Aorta (tissue), 5 donors: ENCODE data around the gene ARSB. TPM values are rescaled to one million over a fixed set of nuclear protein-coding genes. Genes with fewer than 3 reads are reported as not detected.
A peak's percentile ranks its signal among the peaks of the same experiment; 100 is the strongest.

ENCODE experiments used
- ATAC-seq: fragments of 200-7000 bp; cut with Tn5 transposase; one replicate; pipeline ENCODE4 v1.9.1; 2022; ENCODE audit warnings: moderate library complexity; ENCODE audit not compliant: low FRiP score
- DNase-seq, 2 donors: peaks; one replicate each; pipeline ENCODE4 v3.0.0-alpha.2; 2020
- H3K27ac ChIP-seq, 2 donors: one replicate each; pipeline ENCODE4 v1.5.1; 2013; ENCODE audit warnings: low read length in 2 of 2, mild to moderate bottlenecking in 2 of 2, moderate library complexity in 2 of 2, control low read depth in 1 of 2, inconsistent platforms in 1 of 2, low read depth in 1 of 2
- H3K27me3 ChIP-seq, 2 donors: one replicate each; pipeline ENCODE4 v1.6.1; 2013; ENCODE audit warnings: control low read depth in 1 of 2, low read length in 1 of 2, mild to moderate bottlenecking in 1 of 2, moderate library complexity in 1 of 2; ENCODE audit not compliant: insufficient read depth in 2 of 2, control insufficient read depth in 1 of 2
- H3K36me3 ChIP-seq, 2 donors: one replicate each; pipeline ENCODE4 v1.6.1; 2013; ENCODE audit warnings: control low read depth in 1 of 2, low read length in 1 of 2, mild to moderate bottlenecking in 1 of 2; ENCODE audit not compliant: insufficient read depth in 2 of 2, control insufficient read depth in 1 of 2
- H3K4me1 ChIP-seq, 2 donors: one replicate each; pipeline ENCODE4 v1.6.1; 2013; ENCODE audit warnings: low read length in 2 of 2, control low read depth in 1 of 2, mild to moderate bottlenecking in 1 of 2, moderate library complexity in 1 of 2; ENCODE audit not compliant: insufficient read depth in 2 of 2, control insufficient read depth in 1 of 2
- H3K4me3 ChIP-seq, 2 donors: one replicate each; pipeline ENCODE4 v1.5.1; 2013; ENCODE audit warnings: low read length in 2 of 2, control low read depth in 1 of 2, mild to moderate bottlenecking in 1 of 2
- H3K9me3 ChIP-seq: one replicate; pipeline ENCODE4 v1.6.1; 2013; ENCODE audit warnings: mild to moderate bottlenecking, low read length; ENCODE audit not compliant: control insufficient read depth
- WGBS, 2 donors: extraction: QIAGEN DNeasy Blood & Tissue Kit; methylation state at CpG; one replicate each; pipeline ENCODE4 v1.1.7; 2013; 5-methylcytosine and 5-hydroxymethylcytosine counted together
- intact Hi-C, 2 donors: fragments of 100-400 bp; cut with DNase I; formaldehyde crosslinking; loops; one replicate each; pipeline versions ENCODE4 v1.14.2 to v1.15.0; 2022
- polyA plus RNA-seq, 2 donors: library from polyadenylated mRNA; stranded (reverse); fragments of 200-250 nt; gene quantifications; one replicate each; pipeline ENCODE4 v1.2.3, GENCODE V29; 2013
- total RNA-seq, 2 donors: library from RNA; stranded (reverse); fragmentation: NEBNext Ultra II Directional; extraction: Animal tissue kit (Norgen Biotek cat#: 25700); gene quantifications; one replicate each; pipeline ENCODE4 v1.2.1, GENCODE V29; 2021
- donor health status: healthy with polysubstance abuse.
- donor health status: Bipolar disorder and iron deficiency.
- donor health status: DM: no; HTN: no; CAD: no.
- donor health status: DM: no; HTN: no; CAD: no.
- donor health status: DM: yes; HTN: yes; CAD: no.

Gene ARSB
- total and polyA plus RNA-seq, 4 donors = 3.5 to 17.2 (median 12.0) TPM

- H3K27ac ChIP-seq = no peak overlapping the region
- intact Hi-C loops = loop anchor here in 1 of 2 donors (10.0 kb wide), 1 partner anchor 669 kb away; no protein-coding TSS in a partner anchor
- 82% methylated on average over 5 of the region's 5 CpGs for WGBS, 2 donors
Observed at GRCh38 chr5:78974011-78974410, 11.1 kb downstream of the ARSB start.

DNA sequence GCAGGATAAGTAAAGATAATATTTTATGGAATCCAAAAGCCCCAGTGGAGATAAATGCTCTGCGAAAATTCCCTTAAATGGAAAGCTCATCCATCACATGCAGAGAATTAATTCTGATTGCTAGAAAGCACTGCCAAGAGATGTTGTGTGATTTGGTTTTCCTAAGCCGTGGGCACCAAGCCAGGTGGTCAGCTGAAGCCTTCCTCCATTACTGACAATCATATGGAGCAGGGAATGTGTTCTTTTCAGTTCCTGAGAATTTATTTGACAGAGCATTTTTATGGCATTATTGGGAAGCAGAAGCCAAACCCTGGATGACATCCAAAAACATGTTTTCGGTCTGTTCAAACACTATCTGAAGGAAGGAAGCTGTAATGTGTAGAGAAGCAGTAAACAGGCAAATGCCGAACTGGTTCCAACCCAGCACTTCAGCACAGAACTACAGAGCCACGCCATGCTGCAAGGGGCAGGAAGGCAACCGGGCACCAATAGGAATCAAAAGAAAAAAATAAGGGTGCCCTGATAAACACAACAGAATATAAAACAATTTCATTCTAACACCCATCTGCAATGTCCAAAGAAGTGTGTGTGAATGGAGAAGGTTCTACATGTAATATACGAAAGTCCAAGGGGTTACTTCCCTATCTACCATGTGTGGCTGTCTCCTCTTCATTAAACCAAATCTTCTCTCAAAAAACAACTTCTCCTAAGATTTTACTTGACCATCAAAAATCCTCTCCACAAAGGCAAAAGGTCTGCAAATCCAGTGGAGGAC, 12.3 kb downstream of the ARSB start:
- H3K4me3 ChIP-seq = no peak overlapping the region
- intact Hi-C loops = loop anchor here in 1 of 2 donors (10.0 kb wide), 1 partner anchor 668 kb away; no protein-coding TSS in a partner anchor
- H3K27ac ChIP-seq = no peak overlapping the region
- no peaks in the 10 kb centered on the region for H3K9me3 ChIP-seq
- no peaks in the 10 kb centered on the region for H3K27me3 ChIP-seq
- peaks cover 0 to 1% of the 10 kb centered on the region in 2 donors for H3K4me1 ChIP-seq
- no peak for ATAC-seq
- 52% methylated on average over 7 of the region's 7 CpGs for WGBS, 2 donors
- peak in 1 of 2 donors; percentile 50 for DNase-seq
- H3K36me3 ChIP-seq = no peaks in the 10 kb centered on the region

More at GRCh38 chr5:78974011-78974410, 11.1 kb downstream of the ARSB start:
- no peak for ATAC-seq
- no peak for DNase-seq
- peaks cover 0 to 1% of the 10 kb centered on the region in 2 donors for H3K4me1 ChIP-seq
- no peak overlapping the region for H3K4me3 ChIP-seq
- H3K9me3 ChIP-seq = no peaks in the 10 kb centered on the region
- H3K27me3 ChIP-seq = no peaks in the 10 kb centered on the region
- H3K36me3 ChIP-seq = no peaks in the 10 kb centered on the region

- H3K27ac ChIP-seq = no peak overlapping the region
- no peak for ATAC-seq
- no peak for DNase-seq
- H3K9me3 ChIP-seq = no peaks in the 10 kb centered on the region
- WGBS, 2 donors = 74 to 77% methylated on average over 2 of the region's 2 CpGs
- H3K27me3 ChIP-seq = no peaks in the 10 kb centered on the region
- intact Hi-C loops = loop anchor here in 1 of 2 donors (10.0 kb wide), 1 partner anchor 667 kb away; no protein-coding TSS in a partner anchor
- H3K36me3 ChIP-seq = no peaks in the 10 kb centered on the region
- peaks cover 0 to 1% of the 10 kb centered on the region in 2 donors for H3K4me1 ChIP-seq
- H3K4me3 ChIP-seq = no peak overlapping the region
Observed at GRCh38 chr5:78971998-78972397, 13.1 kb downstream of the ARSB start.

GRCh38 chr5:78968781-78969180, 16.3 kb downstream of the ARSB start:
- DNase-seq (no peak), ATAC-seq (no peak)
- intact Hi-C loops = no loop called here
- Histone ChIP-seq H3K27ac (no peak overlapping the region), H3K36me3 (no peaks in the 10 kb centered on the region), H3K4me1 (no peaks in the 10 kb centered on the region), H3K4me3 (no peak overlapping the region), H3K9me3 (no peaks in the 10 kb centered on the region), H3K27me3 (no peaks in the 10 kb centered on the region)
- whole genome bisulfite sequencing, 2 donors = 94 to 95% methylated on average over 5 of the region's 5 CpGs

- ATAC-seq = no peak
- Histone ChIP-seq H3K4me1 (no peaks in the 10 kb centered on the region), H3K4me3 (no peak overlapping the region), H3K9me3 (no peaks in the 10 kb centered on the region), H3K27ac (no peak overlapping the region), H3K36me3 (no peaks in the 10 kb centered on the region), H3K27me3 (no peaks in the 10 kb centered on the region)
- DNase-seq = no peak
- WGBS, 2 donors = 54 to 55% methylated on average over 2 of the region's 2 CpGs
- intact Hi-C loops = loop anchor here (5.0 kb wide), 2 partner anchors 428 to 498 kb away; no protein-coding TSS in a partner anchor
Observed at GRCh38 chr5:78964889-78965288, 20.2 kb downstream of the ARSB start.

DNA sequence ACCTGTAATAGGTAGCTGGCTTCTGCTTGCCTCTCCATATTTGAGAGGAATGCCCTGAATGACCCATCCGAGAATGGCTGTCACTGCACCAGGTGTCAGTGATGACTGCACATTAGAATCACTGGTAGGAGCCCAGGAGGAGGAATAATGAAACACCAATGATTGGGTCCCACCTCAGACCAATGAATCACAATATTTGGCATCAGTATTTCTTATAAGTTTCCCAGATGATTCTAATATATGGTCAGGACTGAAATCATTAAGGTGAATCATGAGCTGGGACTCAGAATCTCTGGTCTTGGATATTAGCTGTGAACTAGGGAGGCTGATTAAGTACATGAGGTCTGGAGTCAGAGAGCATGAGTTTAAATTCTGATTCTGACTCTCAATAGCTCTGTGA, 23.4 kb downstream of the ARSB start:
- no peak overlapping the region for H3K4me3 ChIP-seq
- peaks cover 0 to 2% of the 10 kb centered on the region in 2 donors for H3K36me3 ChIP-seq
- no peaks in the 10 kb centered on the region for H3K4me1 ChIP-seq
- intact Hi-C loops = loop anchor here (5.0 kb wide), 2 partner anchors 424 to 494 kb away; no protein-coding TSS in a partner anchor
- no peaks in the 10 kb centered on the region for H3K9me3 ChIP-seq
- DNase-seq (no peak), ATAC-seq (no peak)
- 91 to 92% methylated on average over 1 of the region's 1 CpG for WGBS, 2 donors
- H3K27ac ChIP-seq = no peak overlapping the region
- no peaks in the 10 kb centered on the region for H3K27me3 ChIP-seq

- Histone ChIP-seq H3K4me3 (no peak overlapping the region), H3K36me3 (peaks cover 0 to 2% of the 10 kb centered on the region in 2 donors), H3K27me3 (no peaks in the 10 kb centered on the region), H3K9me3 (no peaks in the 10 kb centered on the region), H3K4me1 (no peaks in the 10 kb centered on the region), H3K27ac (no peak overlapping the region)
- no peak for DNase-seq
- 95 to 96% methylated on average over 1 of the region's 1 CpG for WGBS, 2 donors
- intact Hi-C loops = loop anchor here (5.0 kb wide), 2 partner anchors 422 to 492 kb away; no protein-coding TSS in a partner anchor
- ATAC-seq = no peak
Observed at GRCh38 chr5:78959767-78960166, 25.3 kb downstream of the ARSB start.

DNA sequence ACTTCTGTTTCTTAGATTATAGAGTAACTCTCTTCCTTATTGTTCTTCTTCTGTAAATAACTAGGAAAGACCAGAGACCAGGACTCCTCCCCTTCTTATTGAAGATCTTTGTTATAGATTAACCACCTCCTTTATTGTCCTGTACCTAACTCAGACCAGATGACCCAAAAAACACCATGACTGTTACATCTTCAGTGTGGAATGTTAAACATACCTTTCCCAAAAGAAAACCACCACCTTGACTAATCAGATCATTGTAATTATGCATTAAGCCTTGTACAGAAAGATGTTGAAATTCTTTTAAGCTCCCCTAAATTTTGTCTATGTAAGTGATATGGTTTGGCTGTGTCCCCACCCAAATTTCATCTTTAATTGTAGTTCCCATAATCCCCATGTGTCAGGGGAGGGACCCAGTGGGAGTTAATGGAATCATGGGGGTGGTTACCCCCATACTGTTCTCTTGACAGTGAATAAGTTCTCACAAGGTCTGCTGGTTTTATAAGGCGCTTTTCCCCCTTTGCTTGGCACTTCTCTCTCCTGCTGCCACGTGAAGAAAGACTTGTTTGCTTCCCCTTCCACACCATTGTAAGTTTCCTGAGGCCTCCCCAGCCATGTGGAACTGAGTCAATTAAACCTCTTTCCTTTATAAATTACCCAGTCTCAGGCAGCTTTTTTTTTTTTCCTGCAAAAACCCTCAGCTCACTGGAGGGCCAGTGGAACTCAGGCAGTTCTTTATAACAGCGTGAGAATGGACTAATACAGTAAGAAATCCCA, 26.3 kb downstream of the ARSB start:
- ATAC-seq (no peak), DNase-seq (no peak)
- no peak overlapping the region for H3K27ac ChIP-seq
- peaks cover 0 to 2% of the 10 kb centered on the region in 2 donors for H3K36me3 ChIP-seq
- no peaks in the 10 kb centered on the region for H3K9me3 ChIP-seq
- H3K4me1 ChIP-seq = no peaks in the 10 kb centered on the region
- WGBS, 2 donors = 62 to 82% methylated on average over 3 of the region's 3 CpGs
- no peak overlapping the region for H3K4me3 ChIP-seq
- intact Hi-C loops = no loop called here
- no peaks in the 10 kb centered on the region for H3K27me3 ChIP-seq
